ENCODE results near the gene EGF.

DNA sequence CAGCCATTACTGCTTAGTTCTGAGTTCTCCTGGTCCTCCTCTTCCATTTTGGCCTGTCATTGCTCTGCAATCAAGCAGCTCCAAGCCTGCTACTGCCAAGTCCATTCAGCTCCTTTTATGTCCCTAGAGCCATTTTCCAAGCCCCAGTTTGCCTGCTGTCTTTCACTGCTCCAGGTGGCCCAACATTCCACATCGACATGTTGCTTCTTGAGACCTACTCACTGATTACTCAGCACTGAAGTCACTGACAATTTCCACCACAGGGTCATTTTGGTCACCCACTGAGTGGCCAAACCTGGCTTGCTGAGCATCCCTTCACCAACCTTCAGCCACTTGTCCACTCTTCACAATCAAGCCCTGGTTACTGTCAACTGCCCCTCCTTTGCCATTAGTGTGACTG, 37.6 kb upstream of the EGF start:
- TF ChIP-seq, protein P1, sequence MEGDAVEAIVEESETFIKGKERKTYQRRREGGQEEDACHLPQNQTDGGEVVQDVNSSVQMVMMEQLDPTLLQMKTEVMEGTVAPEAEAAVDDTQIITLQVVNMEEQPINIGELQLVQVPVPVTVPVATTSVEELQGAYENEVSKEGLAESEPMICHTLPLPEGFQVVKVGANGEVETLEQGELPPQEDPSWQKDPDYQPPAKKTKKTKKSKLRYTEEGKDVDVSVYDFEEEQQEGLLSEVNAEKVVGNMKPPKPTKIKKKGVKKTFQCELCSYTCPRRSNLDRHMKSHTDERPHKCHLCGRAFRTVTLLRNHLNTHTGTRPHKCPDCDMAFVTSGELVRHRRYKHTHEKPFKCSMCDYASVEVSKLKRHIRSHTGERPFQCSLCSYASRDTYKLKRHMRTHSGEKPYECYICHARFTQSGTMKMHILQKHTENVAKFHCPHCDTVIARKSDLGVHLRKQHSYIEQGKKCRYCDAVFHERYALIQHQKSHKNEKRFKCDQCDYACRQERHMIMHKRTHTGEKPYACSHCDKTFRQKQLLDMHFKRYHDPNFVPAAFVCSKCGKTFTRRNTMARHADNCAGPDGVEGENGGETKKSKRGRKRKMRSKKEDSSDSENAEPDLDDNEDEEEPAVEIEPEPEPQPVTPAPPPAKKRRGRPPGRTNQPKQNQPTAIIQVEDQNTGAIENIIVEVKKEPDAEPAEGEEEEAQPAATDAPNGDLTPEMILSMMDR (IDR thresholded peaks at IDR 0.05), result no peak
- TF ChIP-seq POLR2A (IDR thresholded peaks at IDR 0.05), result no peak

Measured in heart left ventricle (tissue), 13 donors.